ENCODE measurements around the gene ZSWIM6.

Gene ZSWIM6

GRCh38 chr5:61332851-61333320 is 828 bp downstream of the ZSWIM6 start:
- DNase-seq (ENCODE audit: low read depth in 2 of 2) = no peak

- DNase-seq (ENCODE audit: low read depth in 2 of 2) = no peak
Measured at GRCh38 chr5:61333321-61333953, 1.4 kb downstream of the ZSWIM6 start.

- no peak for DNase-seq (ENCODE audit: low read depth in 2 of 2)
Measured at GRCh38 chr5:61333954-61334867, 2.2 kb downstream of the ZSWIM6 start.

- no peak for DNase-seq (ENCODE audit: low read depth in 2 of 2)
Measured at GRCh38 chr5:61334868-61335615, 3.0 kb downstream of the ZSWIM6 start.

GRCh38 chr5:61339764-61340163 is 7.7 kb downstream of the ZSWIM6 start:
- no peak for DNase-seq (ENCODE audit: low read depth in 2 of 2)

- DNase-seq (ENCODE audit: low read depth in 2 of 2) = no peak
Measured at GRCh38 chr5:61340775-61341361, 8.8 kb downstream of the ZSWIM6 start.

- DNase-seq (ENCODE audit: low read depth in 2 of 2) = no peak
Measured at GRCh38 chr5:61342071-61342501, 10.0 kb downstream of the ZSWIM6 start.

- DNase-seq (ENCODE audit: low read depth in 2 of 2) = no peak
Measured at GRCh38 chr5:61344187-61344944, 12.3 kb downstream of the ZSWIM6 start.

GRCh38 chr5:61346511-61346910 is 14.5 kb downstream of the ZSWIM6 start:
- DNase-seq (ENCODE audit: low read depth in 2 of 2) = no peak

- no peak for DNase-seq (ENCODE audit: low read depth in 2 of 2)
Measured at GRCh38 chr5:61347080-61347479, 15.0 kb downstream of the ZSWIM6 start.

- no peak for DNase-seq (ENCODE audit: low read depth in 2 of 2)
Measured at GRCh38 chr5:61348447-61348846, 16.4 kb downstream of the ZSWIM6 start.

GRCh38 chr5:61349935-61350334 is 17.9 kb downstream of the ZSWIM6 start:
- DNase-seq (ENCODE audit: low read depth in 2 of 2) = no peak

- DNase-seq (ENCODE audit: low read depth in 2 of 2) = no peak
Measured at GRCh38 chr5:61350535-61350934, 18.5 kb downstream of the ZSWIM6 start.

- DNase-seq (ENCODE audit: low read depth in 2 of 2) = no peak
Measured at GRCh38 chr5:61351733-61352132, 19.7 kb downstream of the ZSWIM6 start.

GRCh38 chr5:61352180-61352579 is 20.1 kb downstream of the ZSWIM6 start:
- DNase-seq (ENCODE audit: low read depth in 2 of 2) = no peak

GRCh38 chr5:61352612-61353156 is 20.6 kb downstream of the ZSWIM6 start:
- no peak for DNase-seq (ENCODE audit: low read depth in 2 of 2)

- no peak for DNase-seq (ENCODE audit: low read depth in 2 of 2)
Measured at GRCh38 chr5:61353293-61353692, 21.2 kb downstream of the ZSWIM6 start.

GRCh38 chr5:61354199-61354598 is 22.1 kb downstream of the ZSWIM6 start:
- DNase-seq (ENCODE audit: low read depth in 2 of 2) = no peak

- DNase-seq (ENCODE audit: low read depth in 2 of 2) = no peak
Measured at GRCh38 chr5:61357745-61358144, 25.7 kb downstream of the ZSWIM6 start.

GRCh38 chr5:61362796-61363368 is 30.8 kb downstream of the ZSWIM6 start:
- no peak for DNase-seq (ENCODE audit: low read depth in 2 of 2)

Measured in stimulated activated CD4-positive, alpha-beta T cell treated with anti-CD3 and anti-CD28 coated beads, Interleukin-4, amount 100 ng/mL, for 48 hours (primary cell).